Karpas-422 (cell line): ENCODE measurements around the gene GNA12. TPM values are rescaled to one million over a fixed set of nuclear protein-coding genes. Genes with fewer than 3 reads are reported as not detected.

ENCODE experiments used
- DNase-seq: peaks from one replicate; pipeline ENCODE4 v3.0.0-alpha.2; 2015
- H2AFZ ChIP-seq: fragments of 200-600 bp; sonication (generic); 2 replicates; pipeline ENCODE4 v1.6.1; 2014; ENCODE audit warnings: antibody characterized with exemption, low read length, mixed read lengths
- H3K27ac ChIP-seq: fragments of 200-600 bp; sonication (generic); 2 replicates; pipeline ENCODE4 v1.5.1; 2014; ENCODE audit warnings: mild to moderate bottlenecking, low read length, moderate library complexity
- H3K27me3 ChIP-seq: fragments of 200-600 bp; sonication (generic); 2 replicates; pipeline ENCODE4 v1.6.1; 2014; ENCODE audit warnings: low read length, mixed read lengths
- H3K36me3 ChIP-seq: fragments of 200-600 bp; sonication (generic); 2 replicates; pipeline ENCODE4 v1.6.1; 2014; ENCODE audit warnings: low read length, mixed read lengths; ENCODE audit not compliant: insufficient read depth
- H3K4me1 ChIP-seq: fragments of 200-600 bp; sonication (generic); 2 replicates; pipeline ENCODE4 v1.6.1; 2014; ENCODE audit warnings: mild to moderate bottlenecking, low read length, mixed read lengths
- H3K4me2 ChIP-seq: fragments of 200-600 bp; sonication (generic); 2 replicates; pipeline ENCODE4 v1.6.1; 2014; ENCODE audit warnings: low read length, low read depth, mild to moderate bottlenecking; ENCODE audit not compliant: poor library complexity, severe bottlenecking
- H3K4me3 ChIP-seq: fragments of 200-600 bp; sonication (generic); 2 replicates; pipeline ENCODE4 v1.5.1; 2014; ENCODE audit warnings: mild to moderate bottlenecking, antibody characterized with exemption, low read length, mixed read lengths
- H3K79me2 ChIP-seq: fragments of 200-600 bp; sonication (generic); 2 replicates; pipeline ENCODE4 v1.6.1; 2014; ENCODE audit warnings: mild to moderate bottlenecking, low read length, mixed read lengths
- H3K9ac ChIP-seq: fragments of 200-600 bp; sonication (generic); 2 replicates; pipeline ENCODE4 v1.6.0; 2014; ENCODE audit warnings: low read length
- H3K9me2 ChIP-seq: fragments of 200-600 bp; sonication (generic), shearing (Covaris generic); replicated peaks from 2 replicates; pipeline ENCODE4 v1.6.0; 2014; ENCODE audit warnings: mild to moderate bottlenecking, low read length, moderate library complexity; ENCODE audit not compliant: insufficient read depth
- H3K9me3 ChIP-seq: fragments of 300-700, 200-600 bp; sonication (generic); 2 replicates; pipeline ENCODE4 v1.6.1; 2014; ENCODE audit warnings: low read length, mixed read lengths
- H4K20me1 ChIP-seq: fragments of 200-600 bp; sonication (generic); 2 replicates; pipeline ENCODE4 v1.6.1; 2014; ENCODE audit warnings: mild to moderate bottlenecking, antibody characterized with exemption, low read length, low read depth; ENCODE audit not compliant: insufficient read depth
- total RNA-seq: library from RNA; depleted of rRNA; stranded (reverse); fragments of >200 nt; shearing (Covaris generic); gene quantifications from 2 replicates; pipeline ENCODE4 v1.2.3, GENCODE V29; 2014; ENCODE audit warnings: low replicate concordance

Gene GNA12
- total RNA-seq, 1 experiment from 2014 or later: 3.1 TPM

- Histone ChIP-seq H3K9me2 (no peaks in the 10 kb centered on the region), H3K27me3 (no peaks in the 10 kb centered on the region), H3K9ac (no peak overlapping the region), H3K79me2 (no peaks in the 10 kb centered on the region), H3K36me3 (no peaks in the 10 kb centered on the region), H4K20me1 (no peaks in the 10 kb centered on the region), H3K27ac (no peak overlapping the region), H3K4me1 (peaks cover under 1% of the 10 kb centered on the region; the same call in 1 of the 2 replicates), H3K9me3 (no peaks in the 10 kb centered on the region), H3K4me3 (no peak overlapping the region), H2AFZ (no peak overlapping the region), H3K4me2 (no peak overlapping the region)
- no peak for DNase-seq
These were observed 5.7 kb downstream of the GNA12 start for GRCh38 chr7:2838451-2838850.

GRCh38 chr7:2837496-2837895 lies 6.6 kb downstream of the GNA12 start:
- H3K9me3 ChIP-seq: no peaks in the 10 kb centered on the region
- H3K9me2 ChIP-seq: no peaks in the 10 kb centered on the region
- H3K4me2 ChIP-seq: no peak overlapping the region
- no peak overlapping the region for H3K4me3 ChIP-seq
- H3K79me2 ChIP-seq: no peaks in the 10 kb centered on the region
- H2AFZ ChIP-seq: no peak overlapping the region
- H4K20me1 ChIP-seq: no peaks in the 10 kb centered on the region
- no peaks in the 10 kb centered on the region for H3K36me3 ChIP-seq
- no peaks in the 10 kb centered on the region for H3K27me3 ChIP-seq
- H3K4me1 ChIP-seq: no peaks in the 10 kb centered on the region
- H3K9ac ChIP-seq: no peak overlapping the region
- H3K27ac ChIP-seq: no peak overlapping the region
- DNase-seq: no peak

DNA sequence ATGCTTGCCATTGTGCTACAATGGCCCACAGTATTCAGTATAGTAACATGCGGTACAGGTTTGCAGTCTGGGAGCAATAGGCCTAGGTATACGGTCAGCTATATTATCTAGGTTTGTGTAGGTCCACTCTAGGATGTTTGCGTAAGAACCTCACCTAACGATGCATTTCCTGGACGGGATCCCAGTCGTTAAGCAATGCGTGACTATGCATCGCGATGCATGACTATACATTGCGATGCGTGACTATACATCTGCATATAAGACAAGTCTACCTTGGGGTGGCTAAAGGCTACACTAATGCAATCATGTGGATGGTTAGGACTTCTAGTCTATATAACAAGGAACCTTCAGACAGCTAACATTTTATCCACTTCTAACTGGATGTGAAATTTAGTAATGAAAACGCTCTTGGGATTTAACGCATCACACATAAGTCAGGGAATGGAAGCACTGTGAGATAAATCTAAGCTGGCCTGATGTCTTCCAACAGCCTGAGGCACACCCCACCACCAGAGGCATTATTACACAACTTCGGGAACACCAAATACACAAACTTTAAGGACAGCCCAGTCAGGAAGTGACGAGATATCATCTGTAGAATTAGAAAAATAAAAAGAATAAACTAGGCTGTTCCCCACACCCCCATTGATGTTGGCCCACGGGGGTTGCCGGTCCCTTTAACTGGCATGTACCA lies 9.2 kb downstream of the GNA12 start:
- Histone ChIP-seq H3K4me3 (no peak overlapping the region), H3K9me2 (no peaks in the 10 kb centered on the region), H3K27ac (no peak overlapping the region), H3K36me3 (no peaks in the 10 kb centered on the region), H3K27me3 (no peaks in the 10 kb centered on the region), H3K4me2 (no peak overlapping the region), H3K4me1 (no peaks in the 10 kb centered on the region), H3K79me2 (no peaks in the 10 kb centered on the region), H3K9ac (no peak overlapping the region), H3K9me3 (no peaks in the 10 kb centered on the region), H2AFZ (no peak overlapping the region), H4K20me1 (peaks cover 9% of the 10 kb centered on the region; the same call in 1 of the 2 replicates)
- DNase-seq: no peak

DNA sequence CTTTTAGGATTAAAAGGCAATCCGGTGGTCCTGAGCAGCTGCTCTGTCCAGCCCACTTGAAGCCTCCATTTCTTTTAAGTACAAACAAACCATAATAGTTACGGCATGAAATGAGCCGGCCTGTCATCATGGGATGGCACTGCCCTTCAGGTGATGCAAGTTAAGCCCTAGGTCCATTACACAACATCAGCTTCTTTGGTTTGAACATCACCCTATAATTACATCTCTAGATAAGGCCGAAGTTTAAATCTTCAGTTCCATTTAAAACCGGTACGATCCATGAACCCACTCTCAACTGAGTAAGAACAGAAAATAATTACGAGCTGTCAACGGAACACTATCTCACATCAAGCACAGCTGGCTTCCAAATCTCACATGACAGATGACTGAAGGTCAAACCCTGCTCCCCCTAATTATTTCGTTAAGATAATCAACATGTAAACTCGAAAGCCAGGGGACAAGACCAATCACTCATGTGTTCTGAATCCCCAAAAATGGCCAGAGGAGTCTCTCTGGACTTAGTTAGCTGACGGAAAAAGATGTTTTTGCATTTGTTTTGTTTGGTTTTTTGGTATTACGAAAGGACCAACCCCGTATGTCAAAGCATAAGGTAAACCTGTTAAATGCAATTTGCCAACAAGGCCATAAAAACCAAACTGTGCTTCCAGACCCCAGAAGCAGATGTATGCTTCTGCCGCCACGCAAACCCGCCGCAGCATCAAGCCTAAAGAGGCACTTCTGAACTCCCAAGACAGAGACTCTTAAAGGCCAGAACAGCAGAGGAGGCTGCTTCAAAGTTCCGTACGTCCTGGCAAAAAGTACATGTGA lies 10.8 kb downstream of the GNA12 start:
- Histone ChIP-seq H3K4me1 (no peaks in the 10 kb centered on the region), H3K79me2 (no peaks in the 10 kb centered on the region), H3K9me2 (no peaks in the 10 kb centered on the region), H3K4me2 (no peak overlapping the region), H3K27me3 (no peaks in the 10 kb centered on the region), H3K4me3 (no peak overlapping the region), H3K36me3 (no peaks in the 10 kb centered on the region), H4K20me1 (peaks cover 10% of the 10 kb centered on the region; the same call in 1 of the 2 replicates), H3K9me3 (no peaks in the 10 kb centered on the region), H2AFZ (no peak overlapping the region), H3K9ac (no peak overlapping the region), H3K27ac (no peak overlapping the region)
- DNase-seq: no peak

DNA sequence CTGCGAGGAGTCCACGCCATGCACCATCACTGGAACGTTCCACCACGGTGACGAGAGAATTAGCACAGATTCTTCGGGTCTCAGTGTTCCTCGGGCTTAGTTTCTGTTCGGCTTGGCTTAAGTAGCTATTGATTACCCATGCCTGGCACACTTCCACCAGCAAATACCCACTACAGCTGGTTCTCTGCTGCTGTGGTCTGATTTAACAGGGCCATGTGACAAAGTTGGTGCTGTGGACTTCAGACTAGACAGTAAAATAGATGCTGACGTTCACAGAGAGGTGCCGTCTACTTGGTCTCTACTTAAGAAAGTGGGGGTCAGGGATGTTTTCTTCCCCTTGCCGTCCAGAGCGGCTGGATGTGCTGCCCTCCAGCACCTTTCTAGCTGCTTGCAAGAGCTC lies 11.6 kb downstream of the GNA12 start:
- Histone ChIP-seq H3K9me3 (no peaks in the 10 kb centered on the region), H3K9me2 (no peaks in the 10 kb centered on the region), H3K4me2 (no peak overlapping the region), H3K4me1 (no peaks in the 10 kb centered on the region), H4K20me1 (peaks cover 14% of the 10 kb centered on the region; the same call in 1 of the 2 replicates), H2AFZ (no peak overlapping the region), H3K27ac (no peak overlapping the region), H3K27me3 (no peaks in the 10 kb centered on the region), H3K4me3 (no peak overlapping the region), H3K9ac (no peak overlapping the region), H3K79me2 (no peaks in the 10 kb centered on the region), H3K36me3 (no peaks in the 10 kb centered on the region)
- DNase-seq: no peak

DNA sequence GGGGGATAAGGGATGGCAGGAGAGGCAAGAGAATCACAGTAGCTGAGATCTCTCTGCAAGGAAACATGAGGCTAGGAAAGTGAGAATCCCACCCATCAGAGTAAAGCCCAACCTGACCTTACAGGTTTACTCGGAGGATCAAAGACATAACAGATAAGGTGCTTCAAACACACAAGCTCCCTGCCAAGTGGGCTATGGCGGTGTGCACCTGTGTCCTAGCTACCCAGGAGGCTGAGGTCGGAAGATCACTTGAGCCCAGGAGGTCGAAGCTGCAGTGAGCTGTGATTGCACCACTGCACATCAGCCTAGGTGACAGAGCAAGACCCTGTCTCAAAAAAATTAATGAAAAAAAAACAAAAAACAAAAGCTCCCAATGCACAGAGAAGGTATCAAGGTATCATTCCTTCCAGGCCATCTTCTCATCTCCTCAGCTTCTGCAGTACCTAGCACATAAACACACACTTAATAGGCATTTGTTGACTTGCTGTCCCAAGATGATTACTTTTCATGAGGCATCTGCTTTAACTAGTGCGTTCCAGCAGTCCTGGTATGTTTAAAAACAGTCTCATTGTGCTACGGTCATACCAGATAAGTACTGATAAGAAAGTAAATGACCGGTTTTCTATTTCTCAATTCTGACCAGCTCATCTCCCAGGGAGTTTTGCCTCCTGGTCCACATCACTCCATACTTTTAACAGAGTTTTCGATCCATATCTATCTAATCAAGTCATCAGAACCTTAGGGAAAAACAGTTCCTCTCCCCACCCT lies 13.3 kb downstream of the GNA12 start:
- Histone ChIP-seq H2AFZ (no peak overlapping the region), H3K9me2 (no peaks in the 10 kb centered on the region), H4K20me1 (peaks cover 16% of the 10 kb centered on the region; the same call in 1 of the 2 replicates), H3K27ac (no peak overlapping the region), H3K36me3 (no peaks in the 10 kb centered on the region), H3K27me3 (no peaks in the 10 kb centered on the region), H3K9me3 (no peaks in the 10 kb centered on the region), H3K79me2 (no peaks in the 10 kb centered on the region), H3K9ac (no peak overlapping the region), H3K4me3 (no peak overlapping the region), H3K4me2 (no peak overlapping the region), H3K4me1 (no peaks in the 10 kb centered on the region)
- no peak for DNase-seq

GRCh38 chr7:2829040-2829439 lies 15.1 kb downstream of the GNA12 start:
- H3K4me3 ChIP-seq: no peak overlapping the region

GRCh38 chr7:2826771-2827170 lies 17.3 kb downstream of the GNA12 start:
- Histone ChIP-seq H3K9me2 (no peaks in the 10 kb centered on the region), H3K4me1 (peaks cover 23% of the 10 kb centered on the region), H2AFZ (no peak overlapping the region), H3K27me3 (no peaks in the 10 kb centered on the region), H3K9ac (no peak overlapping the region), H3K79me2 (no peaks in the 10 kb centered on the region), H4K20me1 (peaks cover 46% of the 10 kb centered on the region), H3K27ac (no peak overlapping the region), H3K4me2 (no peak overlapping the region), H3K4me3 (no peak overlapping the region), H3K9me3 (no peaks in the 10 kb centered on the region), H3K36me3 (no peaks in the 10 kb centered on the region)
- no peak for DNase-seq

More at GRCh38 chr7:2829040-2829439, 15.1 kb downstream of the GNA12 start:
- no peak for DNase-seq
- peaks cover 11% of the 10 kb centered on the region for H3K4me1 ChIP-seq
- no peaks in the 10 kb centered on the region for H3K9me3 ChIP-seq
- no peak overlapping the region for H3K9ac ChIP-seq
- peaks cover 32% of the 10 kb centered on the region for H4K20me1 ChIP-seq
- no peak overlapping the region for H3K27ac ChIP-seq
- H3K27me3 ChIP-seq: no peaks in the 10 kb centered on the region
- H3K4me2 ChIP-seq: no peak overlapping the region
- H3K36me3 ChIP-seq: no peaks in the 10 kb centered on the region
- no peaks in the 10 kb centered on the region for H3K79me2 ChIP-seq
- no peaks in the 10 kb centered on the region for H3K9me2 ChIP-seq
- H2AFZ ChIP-seq: no peak overlapping the region
